Measurements from ENCODE around the gene TRIP11.
A peak's percentile ranks its signal among the peaks of the same experiment; 100 is the strongest.

Gene TRIP11

GRCh38 chr14:91953170-91953985 is 86.5 kb downstream of the TRIP11 start:
- no peak for DNase-seq

- peak; percentile 48 for DNase-seq
Observed at GRCh38 chr14:91947475-91948184, 92.2 kb downstream of the TRIP11 start, which contains the start of gene FBLN5. FBLN5 (minus strand) TSS chr14:91947694; CDS start chr14:91947229, 465 bp downstream.

- DNase-seq, result no peak
Observed at GRCh38 chr14:91946622-91947474, 93.0 kb downstream of the TRIP11 start.

- DNase-seq, result no peak
Observed at GRCh38 chr14:91945751-91946621, 93.9 kb downstream of the TRIP11 start.

- DNase-seq, result no peak
Observed at GRCh38 chr14:91942946-91943345, 96.9 kb downstream of the TRIP11 start.

GRCh38 chr14:91942128-91942527 is 97.7 kb downstream of the TRIP11 start:
- DNase-seq, result no peak

GRCh38 chr14:91940209-91940608 is 99.7 kb downstream of the TRIP11 start:
- no peak for DNase-seq

- no peak for DNase-seq
Observed at GRCh38 chr14:91935586-91935985, 104.3 kb downstream of the TRIP11 start.

- DNase-seq, result no peak
Observed at GRCh38 chr14:91934554-91935285, 105.1 kb downstream of the TRIP11 start.

- no peak for DNase-seq
Observed at GRCh38 chr14:91931478-91932088, 108.3 kb downstream of the TRIP11 start.

GRCh38 chr14:91929700-91930099 is 110.2 kb downstream of the TRIP11 start:
- DNase-seq, result no peak

- DNase-seq, result no peak
Observed at GRCh38 chr14:91927800-91928199, 112.1 kb downstream of the TRIP11 start.

- DNase-seq, result no peak
Observed at GRCh38 chr14:91927191-91927590, 112.7 kb downstream of the TRIP11 start.

- DNase-seq, result no peak
Observed at GRCh38 chr14:91926131-91926890, 113.5 kb downstream of the TRIP11 start.

- no peak for DNase-seq
Observed at GRCh38 chr14:91925727-91926121, 114.1 kb downstream of the TRIP11 start.

- DNase-seq, result no peak
Observed at GRCh38 chr14:91925001-91925726, 114.7 kb downstream of the TRIP11 start.

- DNase-seq, result no peak
Observed at GRCh38 chr14:91920526-91920925, 119.3 kb downstream of the TRIP11 start.

GRCh38 chr14:91919814-91920213 is 120.0 kb downstream of the TRIP11 start:
- DNase-seq, result no peak

- DNase-seq, result no peak
Observed at GRCh38 chr14:91918186-91918883, 121.5 kb downstream of the TRIP11 start.
